Endodermal cell (in vitro differentiated cells): ENCODE results near the gene IGFL3. TPM values are rescaled to one million over a fixed set of nuclear protein-coding genes. Genes with fewer than 3 reads are reported as not detected.

Source experiments
- DNase-seq: peaks from one replicate; pipeline ENCODE4 v3.0.0-alpha.2; 2017
- H3K27ac ChIP-seq: 2 replicates; pipeline ENCODE4 v1.5.1; 2013; ENCODE audit warnings: mild to moderate bottlenecking, low read depth, low read length, moderate library complexity
- H3K27me3 ChIP-seq: 2 replicates; pipeline ENCODE4 v1.6.1; 2013; ENCODE audit warnings: mild to moderate bottlenecking, low read length, moderate library complexity; ENCODE audit not compliant: insufficient read depth, control insufficient read depth, poor library complexity, severe bottlenecking
- H3K36me3 ChIP-seq: 2 replicates; pipeline ENCODE4 v1.7.0; 2013; ENCODE audit warnings: mild to moderate bottlenecking, low read length, moderate library complexity; ENCODE audit not compliant: control insufficient read depth, insufficient read depth
- H3K4me1 ChIP-seq: one replicate; pipeline ENCODE4 v1.7.0; 2013; ENCODE audit warnings: low read length; ENCODE audit not compliant: control insufficient read depth, insufficient read depth
- H3K4me3 ChIP-seq: 2 replicates; pipeline ENCODE4 v1.5.1; 2013; ENCODE audit warnings: mild to moderate bottlenecking, low read length, moderate library complexity
- H3K9ac ChIP-seq: 2 replicates; pipeline ENCODE4 v1.6.1; 2013; ENCODE audit warnings: mild to moderate bottlenecking, low read length, moderate library complexity; ENCODE audit not compliant: poor library complexity, severe bottlenecking; ENCODE audit errors: extremely low read depth
- H3K9me3 ChIP-seq: 2 replicates; pipeline ENCODE4 v1.6.1; 2013; ENCODE audit warnings: mild to moderate bottlenecking, low read length, moderate library complexity; ENCODE audit not compliant: control insufficient read depth
- H3K27ac Mint-ChIP-seq: 2 replicates; pipeline ENCODE4 v1.8.0; 2020; ENCODE audit warnings: mixed read lengths
- H3K27me3 Mint-ChIP-seq: 2 replicates; pipeline ENCODE4 v1.8.0; 2021; ENCODE audit warnings: mild to moderate bottlenecking, mixed read lengths; ENCODE audit not compliant: insufficient read depth
- H3K36me3 Mint-ChIP-seq: 2 replicates; pipeline ENCODE4 v1.8.0; 2020; ENCODE audit warnings: low read depth, mixed read lengths
- H3K4me1 Mint-ChIP-seq: 2 replicates; pipeline ENCODE4 v1.8.0; 2020; ENCODE audit warnings: mixed read lengths
- H3K4me3 Mint-ChIP-seq: 2 replicates; pipeline ENCODE4 v1.8.0; 2020; ENCODE audit warnings: mild to moderate bottlenecking, moderate library complexity, mixed read lengths
- H3K9me3 Mint-ChIP-seq: 2 replicates; pipeline ENCODE4 v1.8.0; 2020; ENCODE audit warnings: mild to moderate bottlenecking, mixed read lengths
- WGBS, 2 experiments: methylation state at CpG; one replicate each; pipeline versions ENCODE4 v1.1.5 to v1.1.7; 2013; ENCODE audit warnings: missing lambda C conversion rate in 2 of 2, mixed read lengths in 1 of 2; ENCODE audit not compliant: insufficient coverage in 1 of 2, insufficient read length in 1 of 2; 5-methylcytosine and 5-hydroxymethylcytosine counted together
- total RNA-seq, 2 donors: library from RNA; stranded (reverse); fragmentation: NEBNext Ultra II Directional in 1 of 2; extraction: Animal tissue kit (Norgen Biotek cat#: 25700) in 1 of 2; gene quantifications; 2 replicates in 1 of 2; 3 replicates in 1 of 2; pipeline ENCODE4 v1.2.1, GENCODE V29; 2021
- TF ChIP-seq, protein P1 (sequence below): fragments of 200-600 bp; sonication (generic); conservative IDR thresholded peaks from 2 replicates; pipeline ENCODE4 v1.5.0; 2021; ENCODE audit warnings: antibody characterized with exemption, mild to moderate bottlenecking

The IGFL3 gene
- total RNA-seq, 2 donors from 2014 or later: 0.88 to 2.1 TPM

DNA sequence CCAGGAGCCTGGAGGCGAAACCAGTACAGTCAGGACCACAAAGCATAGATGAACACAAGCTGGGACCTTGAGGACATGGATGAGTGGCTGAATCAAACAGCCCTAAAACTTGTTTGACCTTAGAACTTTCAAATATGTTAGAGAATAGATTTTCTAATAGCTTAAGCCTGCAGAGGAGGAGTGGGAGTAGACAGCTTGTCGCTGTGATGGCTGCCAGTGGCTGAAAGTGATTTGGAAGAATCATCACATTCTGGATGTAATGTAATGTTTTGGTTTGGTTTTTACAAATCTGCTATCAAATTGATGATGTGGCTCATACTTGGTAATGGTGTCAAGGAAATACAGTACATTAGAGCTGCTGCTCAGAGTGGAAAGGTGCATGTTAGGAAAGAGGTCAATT, 12.0 kb downstream of the IGFL3 start:
- DNase-seq: no peak
- Histone ChIP-seq H3K4me1 (no peaks in the 10 kb centered on the region), H3K9ac (no peak overlapping the region), H3K4me3 (no peak overlapping the region), H3K36me3 (no peaks in the 10 kb centered on the region), H3K9me3 (peaks cover 8% of the 10 kb centered on the region), H3K27ac (no peak overlapping the region), H3K27me3 (peaks cover 9% of the 10 kb centered on the region)
- Mint-ChIP-seq H3K9me3 (peaks cover 3% of the 10 kb centered on the region), H3K27ac (no peak overlapping the region), H3K4me3 (no peak overlapping the region), H3K27me3 (peaks cover 23% of the 10 kb centered on the region), H3K4me1 (no peaks in the 10 kb centered on the region), H3K36me3 (no peaks in the 10 kb centered on the region)
- 85 to 100% methylated on average over 2 of the region's 2 CpGs for WGBS, 2 experiments
- TF ChIP-seq, protein P1, sequence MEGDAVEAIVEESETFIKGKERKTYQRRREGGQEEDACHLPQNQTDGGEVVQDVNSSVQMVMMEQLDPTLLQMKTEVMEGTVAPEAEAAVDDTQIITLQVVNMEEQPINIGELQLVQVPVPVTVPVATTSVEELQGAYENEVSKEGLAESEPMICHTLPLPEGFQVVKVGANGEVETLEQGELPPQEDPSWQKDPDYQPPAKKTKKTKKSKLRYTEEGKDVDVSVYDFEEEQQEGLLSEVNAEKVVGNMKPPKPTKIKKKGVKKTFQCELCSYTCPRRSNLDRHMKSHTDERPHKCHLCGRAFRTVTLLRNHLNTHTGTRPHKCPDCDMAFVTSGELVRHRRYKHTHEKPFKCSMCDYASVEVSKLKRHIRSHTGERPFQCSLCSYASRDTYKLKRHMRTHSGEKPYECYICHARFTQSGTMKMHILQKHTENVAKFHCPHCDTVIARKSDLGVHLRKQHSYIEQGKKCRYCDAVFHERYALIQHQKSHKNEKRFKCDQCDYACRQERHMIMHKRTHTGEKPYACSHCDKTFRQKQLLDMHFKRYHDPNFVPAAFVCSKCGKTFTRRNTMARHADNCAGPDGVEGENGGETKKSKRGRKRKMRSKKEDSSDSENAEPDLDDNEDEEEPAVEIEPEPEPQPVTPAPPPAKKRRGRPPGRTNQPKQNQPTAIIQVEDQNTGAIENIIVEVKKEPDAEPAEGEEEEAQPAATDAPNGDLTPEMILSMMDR: no peak

DNA sequence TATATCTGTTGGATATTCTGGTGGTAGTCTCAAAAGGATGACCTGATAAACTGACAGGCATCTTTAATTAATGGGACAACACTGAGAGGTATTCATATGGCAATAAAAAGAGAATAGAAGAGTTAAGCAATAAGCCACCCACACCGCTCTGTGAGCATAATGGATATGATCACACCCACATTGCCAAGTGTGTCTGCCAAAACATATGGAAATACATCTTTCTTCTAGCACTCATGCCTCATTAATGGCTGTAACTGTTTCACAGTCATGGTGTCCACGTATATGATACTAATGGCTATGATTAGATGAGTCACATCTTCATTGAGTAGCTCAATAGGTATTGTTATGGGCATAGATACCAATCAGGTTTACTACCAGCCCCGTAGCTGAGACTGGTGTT, 13.1 kb downstream of the IGFL3 start:
- no peaks in the 10 kb centered on the region for H3K36me3 ChIP-seq
- Mint-ChIP-seq H3K4me3 (no peak overlapping the region), H3K27me3 (peaks cover 23% of the 10 kb centered on the region), H3K9me3 (peaks cover 3% of the 10 kb centered on the region), H3K27ac (no peak overlapping the region), H3K36me3 (no peaks in the 10 kb centered on the region), H3K4me1 (no peaks in the 10 kb centered on the region)
- no peak overlapping the region for H3K9ac ChIP-seq
- WGBS, 2 experiments: 86 to 100% methylated on average over 2 to 3 of the region's 3 CpGs
- peaks cover 8% of the 10 kb centered on the region for H3K9me3 ChIP-seq
- TF ChIP-seq, protein P1: no peak
- DNase-seq: no peak
- no peak overlapping the region for H3K4me3 ChIP-seq
- no peak overlapping the region for H3K27ac ChIP-seq
- H3K27me3 ChIP-seq: peaks cover 9% of the 10 kb centered on the region
- H3K4me1 ChIP-seq: no peaks in the 10 kb centered on the region

DNA sequence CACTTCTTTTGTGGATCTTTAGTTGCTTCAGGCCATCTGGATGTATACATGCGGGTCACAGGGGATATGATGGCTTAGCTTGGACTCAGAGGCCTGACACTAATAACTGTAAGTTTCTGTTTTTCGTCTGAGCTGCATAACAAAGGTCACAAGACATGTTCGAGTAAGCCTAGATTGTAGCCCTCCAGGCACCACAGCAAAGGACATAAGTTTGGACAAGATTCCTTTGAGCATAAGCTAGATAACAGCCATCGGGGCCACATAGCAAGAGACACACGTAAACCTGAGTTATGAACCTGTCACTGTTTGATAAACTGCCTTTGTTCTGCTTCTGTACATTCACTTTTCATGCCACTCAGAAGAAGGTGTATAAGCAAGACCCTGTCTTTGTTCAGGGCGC, 14.6 kb downstream of the IGFL3 start:
- H3K36me3 ChIP-seq: no peaks in the 10 kb centered on the region
- H3K4me1 Mint-ChIP-seq: no peaks in the 10 kb centered on the region
- H3K27ac Mint-ChIP-seq: no peak overlapping the region
- TF ChIP-seq, protein P1: no peak
- peaks cover 23% of the 10 kb centered on the region for H3K27me3 Mint-ChIP-seq
- no peak overlapping the region for H3K4me3 ChIP-seq
- no peak overlapping the region for H3K27ac ChIP-seq
- H3K36me3 Mint-ChIP-seq: no peaks in the 10 kb centered on the region
- no peaks in the 10 kb centered on the region for H3K4me1 ChIP-seq
- no peak overlapping the region for H3K9ac ChIP-seq
- peaks cover 3% of the 10 kb centered on the region for H3K9me3 Mint-ChIP-seq
- no peak for DNase-seq
- H3K27me3 ChIP-seq: peaks cover 9% of the 10 kb centered on the region
- 92 to 96% methylated on average over 6 of the region's 6 CpGs for WGBS, 2 experiments
- no peak overlapping the region for H3K4me3 Mint-ChIP-seq
- peaks cover 8% of the 10 kb centered on the region for H3K9me3 ChIP-seq
